GM10248 (cell line): Measurements from ENCODE around the gene ANKS1A.

Source experiments
- CTCF ChIA-PET: fragments of 300-600 bp; sonication (Branson Sonifier 250); formaldehyde crosslinking; extraction: SDS; loops from one replicate; lab custom pipeline; 2021; ENCODE audit warnings: antibody characterized with exemption; lab: Yijun Ruan, JAX
- POLR2A ChIA-PET: fragments of 350-650 bp; sonication (Branson Sonifier 250); formaldehyde crosslinking; extraction: SDS; loops from one replicate; lab custom pipeline; 2020; ENCODE audit warnings: antibody characterized with exemption; lab: Yijun Ruan, JAX
- DNase-seq: peaks from one replicate; pipeline ENCODE4 v3.0.0; 2012; ENCODE audit errors: extremely low spot score
- CTCF ChIP-seq: IDR thresholded peaks from 2 replicates; pipeline ENCODE4 v1.5.1; 2012; ENCODE audit warnings: mild to moderate bottlenecking, low read depth; ENCODE audit errors: extremely low read depth, missing control alignments, control extremely low read depth

The ANKS1A gene

GRCh38 chr6:34959224-34959623 lies 70.2 kb downstream of the ANKS1A start:
- no peak for DNase-seq
- ChIA-PET POLR2A (no interaction called here), CTCF (no interaction called here)
- TF ChIP-seq CTCF = no peak

GRCh38 chr6:34961082-34961481 lies 72.0 kb downstream of the ANKS1A start:
- TF ChIP-seq CTCF = no peak
- CTCF ChIA-PET = interaction anchor here (1.3 to 1.6 kb wide), 2 partner anchors 9 to 179 kb away, joined by 5 to 7 read pairs; no protein-coding TSS in a partner anchor
- POLR2A ChIA-PET = no interaction called here
- no peak for DNase-seq

- ChIA-PET POLR2A (no interaction called here), CTCF (interaction anchor here (1.6 kb wide), 1 partner anchor 8 kb away, joined by 7 read pairs; no protein-coding TSS in a partner anchor)
- no peak for TF ChIP-seq CTCF
- no peak for DNase-seq
Observed at GRCh38 chr6:34961574-34961973, 72.5 kb downstream of the ANKS1A start.

GRCh38 chr6:34964564-34964963 lies 75.5 kb downstream of the ANKS1A start:
- DNase-seq = no peak
- ChIA-PET POLR2A (no interaction called here), CTCF (no interaction called here)
- TF ChIP-seq CTCF = no peak

GRCh38 chr6:34967461-34967860 lies 78.4 kb downstream of the ANKS1A start:
- CTCF ChIA-PET = interaction anchor here (0.8 to 3.9 kb wide), 3 partner anchors 12 to 26 kb away, joined by 3 to 22 read pairs (median 4); no protein-coding TSS in a partner anchor
- TF ChIP-seq CTCF = no peak
- POLR2A ChIA-PET = no interaction called here
- DNase-seq = no peak

- POLR2A ChIA-PET = no interaction called here
- no peak for DNase-seq
- no peak for TF ChIP-seq CTCF
- CTCF ChIA-PET = interaction anchor here (1.1 to 3.9 kb wide), 5 partner anchors 8 to 170 kb away, joined by 3 to 22 read pairs (median 6); no protein-coding TSS in a partner anchor
Observed at GRCh38 chr6:34969662-34970265, 80.7 kb downstream of the ANKS1A start.
